BLaER1 treated with 17β-estradiol and CSF1 and Interleukin-3, amounts not matched to agents 10 nM and 100 nM (cell line): Measurements from ENCODE around the gene TTYH3.

Source experiments
- H3K27ac ChIP-seq, 11 experiments: shearing (Covaris generic); formaldehyde crosslinking; 2 replicates each; pipeline ENCODE4 v1.8.1; 2022
- H3K27me3 ChIP-seq, 11 experiments: shearing (Covaris generic); formaldehyde crosslinking; 2 replicates each; pipeline ENCODE4 v1.8.1; 2022
- H3K36me3 ChIP-seq, 11 experiments: shearing (Covaris generic); formaldehyde crosslinking; 2 replicates each; pipeline ENCODE4 v1.8.1; 2022
- H3K4me1 ChIP-seq, 10 experiments: shearing (Covaris generic); formaldehyde crosslinking; 2 replicates each; pipeline ENCODE4 v1.8.1; 2022
- H3K4me2 ChIP-seq, 11 experiments: shearing (Covaris generic); formaldehyde crosslinking; 2 replicates each; pipeline ENCODE4 v1.8.1; 2022
- H3K4me3 ChIP-seq, 10 experiments: shearing (Covaris generic); formaldehyde crosslinking; 2 replicates each; pipeline ENCODE4 v1.8.1; 2022
- H3K9ac ChIP-seq, 11 experiments: shearing (Covaris generic); formaldehyde crosslinking; 2 replicates each; pipeline ENCODE4 v1.8.1; 2022
- H3K9me3 ChIP-seq, 11 experiments: shearing (Covaris generic); formaldehyde crosslinking; replicated peaks in 1 of 11; 2 replicates each; pipeline ENCODE4 v1.8.1; 2022
- H4K20me1 ChIP-seq, 11 experiments: shearing (Covaris generic); formaldehyde crosslinking; 2 replicates each; pipeline ENCODE4 v1.8.1; 2022
- Cebpa-rat ChIP-seq, 11 experiments: shearing (Covaris generic); IDR thresholded peaks; 2 replicates each; pipeline ENCODE4 v1.8.1; 2022

Gene TTYH3

DNA sequence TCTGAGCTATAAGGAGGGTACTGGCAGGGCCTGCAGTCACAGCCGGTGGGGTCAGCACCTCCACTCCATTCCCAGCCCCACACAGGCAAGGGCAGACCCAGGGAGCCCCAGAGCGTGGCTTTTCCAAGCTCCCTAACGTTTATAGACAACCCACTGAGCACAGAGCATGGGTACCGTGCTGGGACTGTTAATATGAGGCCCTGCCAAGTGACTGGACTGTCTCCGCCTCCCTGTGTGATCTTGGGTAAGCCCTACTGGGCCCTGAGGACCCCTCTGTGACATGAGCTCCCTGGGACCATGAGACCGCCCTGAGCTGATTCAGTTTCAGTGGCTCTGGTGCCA is 12.4 kb downstream of the TTYH3 start:
- Histone ChIP-seq H3K4me3 (peak overlapping the region in 9 of 10 experiments; percentile 10 to 64 (median 52); a peak in 15 of 20 replicates), H4K20me1 (peaks cover 16 to 94% (median 65%) of the 10 kb centered on the region in 11 experiments; a peak in 21 of 22 replicates), H3K4me1 (peaks cover 92 to 99% (median 96%) of the 10 kb centered on the region in 10 experiments), H3K9ac (peak overlapping the region; percentile 62 to 97 (median 84)), H3K9me3 (no peaks in the 10 kb centered on the region), H3K4me2 (peak overlapping the region; percentile 90 to 100 (median 98)), H3K27me3 (no peaks in the 10 kb centered on the region), H3K27ac (peak overlapping the region in 10 of 11 experiments; percentile 28 to 98 (median 92); a peak in 21 of 22 replicates), H3K36me3 (peaks cover 19 to 45% (median 34%) of the 10 kb centered on the region in 11 experiments)
- no peak for TF ChIP-seq Cebpa-rat (IDR thresholded peaks at IDR 0.05)

DNA sequence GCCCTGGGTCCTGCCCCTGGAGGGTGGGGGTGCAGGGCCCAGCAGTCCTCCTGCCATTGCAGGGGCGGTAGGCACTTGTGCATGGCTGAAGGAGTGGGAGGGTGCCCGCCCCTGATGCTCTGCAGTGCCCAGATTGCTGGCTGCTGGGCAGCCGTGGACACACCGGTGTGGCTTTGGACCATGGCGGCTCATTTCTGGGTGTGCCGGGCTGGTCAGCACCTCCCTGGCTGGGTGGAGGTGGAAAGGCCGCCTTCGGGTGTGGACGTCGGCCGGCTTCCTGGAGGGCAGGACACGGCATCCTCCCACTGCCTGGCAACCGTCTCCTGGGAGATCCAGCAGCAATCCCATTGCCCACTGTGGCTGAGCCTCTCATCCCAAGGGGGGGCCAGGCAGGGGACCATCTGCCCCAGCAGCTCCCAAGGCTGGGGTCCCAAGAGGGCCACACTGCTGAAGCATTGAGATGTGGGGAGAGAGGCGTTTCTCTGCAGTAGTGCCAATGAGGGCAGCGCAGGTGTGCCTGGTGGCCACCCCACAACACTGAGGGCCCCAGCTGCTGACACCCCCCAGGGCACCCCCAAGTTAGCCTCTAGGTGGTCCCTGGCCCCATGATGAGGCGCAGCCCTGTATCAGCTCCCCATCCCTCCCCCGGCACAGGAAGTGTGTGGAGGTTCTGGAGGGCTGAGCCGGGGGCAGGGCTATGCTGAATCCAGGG is 12.9 kb downstream of the TTYH3 start:
- peak overlapping the region; percentile 62 to 97 (median 84) for H3K9ac ChIP-seq
- no peak for TF ChIP-seq Cebpa-rat (IDR thresholded peaks at IDR 0.05)
- peaks cover 87 to 99% (median 96%) of the 10 kb centered on the region in 10 experiments for H3K4me1 ChIP-seq
- peak overlapping the region; percentile 90 to 100 (median 98) for H3K4me2 ChIP-seq
- peaks cover 17 to 96% (median 65%) of the 10 kb centered on the region in 11 experiments; a peak in 20 of 22 replicates for H4K20me1 ChIP-seq
- peaks cover 24 to 45% (median 38%) of the 10 kb centered on the region in 11 experiments for H3K36me3 ChIP-seq
- H3K9me3 ChIP-seq: no peaks in the 10 kb centered on the region
- peak overlapping the region in 10 of 11 experiments; percentile 28 to 98 (median 92); a peak in 21 of 22 replicates for H3K27ac ChIP-seq
- H3K27me3 ChIP-seq: no peaks in the 10 kb centered on the region
- H3K4me3 ChIP-seq: peak overlapping the region in 9 of 10 experiments; percentile 14 to 64 (median 52); a peak in 16 of 20 replicates

DNA sequence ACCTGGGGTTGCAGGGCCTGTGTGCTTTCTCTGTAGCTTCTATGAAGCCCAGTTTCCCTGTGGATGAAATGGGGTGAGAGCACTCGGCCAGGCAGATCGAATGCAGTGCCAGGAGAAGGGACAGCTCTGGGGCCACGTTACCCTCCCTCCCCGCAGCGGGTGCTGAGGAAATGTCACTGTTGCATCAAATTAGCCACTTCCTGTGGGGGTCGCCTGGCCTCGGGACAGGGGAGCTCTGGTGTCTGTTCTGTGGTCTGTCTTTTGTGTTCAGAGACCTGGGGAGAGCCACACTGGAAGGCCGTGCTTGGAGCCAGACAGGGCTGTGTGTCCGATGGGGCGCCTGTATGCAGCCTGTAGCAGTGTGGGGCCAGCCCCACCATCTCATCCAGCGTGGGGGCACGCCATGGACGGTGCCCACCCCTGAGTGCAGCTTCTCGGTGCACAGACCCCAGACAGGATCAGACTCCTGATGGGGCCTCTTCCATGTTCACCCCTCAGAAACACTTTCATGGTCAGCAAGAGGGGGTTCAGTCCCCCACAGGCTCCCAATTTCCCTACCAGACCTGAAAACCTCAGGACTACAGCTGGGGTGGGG is 13.6 kb downstream of the TTYH3 start:
- H3K9ac ChIP-seq: peak overlapping the region; percentile 62 to 97 (median 84)
- peak overlapping the region; percentile 90 to 100 (median 98) for H3K4me2 ChIP-seq
- H3K36me3 ChIP-seq: peaks cover 31 to 45% (median 40%) of the 10 kb centered on the region in 11 experiments
- peaks cover 86 to 99% (median 96%) of the 10 kb centered on the region in 10 experiments for H3K4me1 ChIP-seq
- H3K27me3 ChIP-seq: no peaks in the 10 kb centered on the region
- peak overlapping the region in 9 of 10 experiments; percentile 14 to 64 (median 52); a peak in 16 of 20 replicates for H3K4me3 ChIP-seq
- H3K27ac ChIP-seq: peak overlapping the region in 10 of 11 experiments; percentile 28 to 98 (median 92); a peak in 19 of 22 replicates
- no peaks in the 10 kb centered on the region for H3K9me3 ChIP-seq
- peaks cover 18 to 96% (median 65%) of the 10 kb centered on the region in 11 experiments; a peak in 20 of 22 replicates for H4K20me1 ChIP-seq
- peak in 8 of 11 experiments; percentile 55 to 82 (median 74); a peak in 13 of 22 replicates for TF ChIP-seq Cebpa-rat (IDR thresholded peaks at IDR 0.05)

DNA sequence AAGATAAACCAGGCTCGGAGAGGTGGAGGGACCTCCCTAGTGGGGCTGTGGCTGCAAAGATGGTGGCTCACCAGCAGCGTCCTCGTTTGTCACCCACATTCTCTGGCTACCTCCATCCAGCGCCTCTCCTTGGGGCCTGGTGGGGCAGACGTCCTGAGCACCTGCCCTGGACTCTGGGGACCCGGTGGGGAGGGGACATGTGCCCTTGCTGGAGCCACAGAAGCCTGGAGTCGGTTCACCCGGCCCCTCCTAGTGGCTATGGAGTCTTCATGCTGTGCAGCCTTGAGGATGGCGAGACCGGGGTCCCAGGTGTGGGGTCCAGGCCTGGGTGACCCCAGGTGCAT is 14.5 kb downstream of the TTYH3 start:
- peak overlapping the region in 9 of 11 experiments; percentile 74 to 98 (median 93); a peak in 17 of 22 replicates for H3K27ac ChIP-seq
- peaks cover 38 to 51% (median 47%) of the 10 kb centered on the region in 11 experiments for H3K36me3 ChIP-seq

DNA sequence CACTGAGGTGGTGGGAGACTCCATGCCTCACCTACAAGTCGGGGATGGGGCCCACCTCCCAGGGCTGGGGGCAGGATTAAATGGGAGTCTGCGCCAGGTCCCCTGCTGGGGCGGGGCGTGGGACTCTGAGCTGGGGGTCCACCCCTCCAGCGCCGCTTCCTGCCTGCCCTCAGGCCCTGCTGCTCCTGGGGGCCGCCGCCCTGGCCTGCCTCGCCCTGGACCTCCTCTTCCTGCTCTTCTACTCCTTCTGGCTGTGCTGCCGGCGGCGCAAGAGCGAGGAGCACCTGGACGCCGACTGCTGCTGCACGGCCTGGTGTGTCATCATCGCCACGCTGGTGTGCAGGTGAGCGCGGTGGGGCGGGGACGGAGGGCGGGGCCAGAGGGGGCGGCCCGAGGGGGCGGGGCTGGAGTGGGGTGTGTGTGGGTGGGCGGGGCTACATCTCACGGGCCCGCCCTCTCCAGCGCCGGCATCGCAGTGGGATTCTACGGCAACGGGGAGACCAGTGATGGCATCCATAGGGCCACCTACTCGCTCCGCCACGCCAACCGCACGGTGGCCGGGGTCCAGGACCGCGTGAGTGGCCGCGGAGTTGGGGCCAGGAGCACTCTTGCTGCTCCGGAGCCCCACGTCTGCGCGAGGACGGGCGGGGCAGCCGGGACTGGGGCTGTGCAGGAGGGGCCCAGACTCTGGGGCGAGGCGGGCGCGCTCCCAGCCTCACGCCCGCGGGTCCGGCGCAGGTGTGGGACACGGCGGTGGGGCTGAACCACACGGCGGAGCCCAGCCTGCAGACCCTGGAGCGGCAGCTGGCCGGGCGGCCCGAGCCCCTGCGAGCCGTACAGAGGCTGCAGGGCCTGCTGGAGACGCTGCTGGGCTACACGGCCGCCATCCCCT is 15.1 kb downstream of the TTYH3 start:
- peak overlapping the region; percentile 25 to 97 (median 84); a peak in 17 of 22 replicates for H3K9ac ChIP-seq
- TF ChIP-seq Cebpa-rat (IDR thresholded peaks at IDR 0.05): no peak

More for the DNA sequence above, 14.5 kb downstream of the TTYH3 start:
- Histone ChIP-seq H3K9ac (peak overlapping the region; percentile 15 to 97 (median 84); a peak in 17 of 22 replicates), H4K20me1 (peaks cover 18 to 97% (median 68%) of the 10 kb centered on the region in 11 experiments; a peak in 20 of 22 replicates), H3K27me3 (no peaks in the 10 kb centered on the region), H3K9me3 (no peaks in the 10 kb centered on the region), H3K4me1 (peaks cover 81 to 99% (median 95%) of the 10 kb centered on the region in 10 experiments), H3K4me3 (peak overlapping the region in 3 of 10 experiments; percentile 53 to 64 (median 59); a peak in 4 of 20 replicates), H3K4me2 (peak overlapping the region in 10 of 11 experiments; percentile 90 to 100 (median 98); a peak in 19 of 22 replicates)
- no peak for TF ChIP-seq Cebpa-rat (IDR thresholded peaks at IDR 0.05)

DNA sequence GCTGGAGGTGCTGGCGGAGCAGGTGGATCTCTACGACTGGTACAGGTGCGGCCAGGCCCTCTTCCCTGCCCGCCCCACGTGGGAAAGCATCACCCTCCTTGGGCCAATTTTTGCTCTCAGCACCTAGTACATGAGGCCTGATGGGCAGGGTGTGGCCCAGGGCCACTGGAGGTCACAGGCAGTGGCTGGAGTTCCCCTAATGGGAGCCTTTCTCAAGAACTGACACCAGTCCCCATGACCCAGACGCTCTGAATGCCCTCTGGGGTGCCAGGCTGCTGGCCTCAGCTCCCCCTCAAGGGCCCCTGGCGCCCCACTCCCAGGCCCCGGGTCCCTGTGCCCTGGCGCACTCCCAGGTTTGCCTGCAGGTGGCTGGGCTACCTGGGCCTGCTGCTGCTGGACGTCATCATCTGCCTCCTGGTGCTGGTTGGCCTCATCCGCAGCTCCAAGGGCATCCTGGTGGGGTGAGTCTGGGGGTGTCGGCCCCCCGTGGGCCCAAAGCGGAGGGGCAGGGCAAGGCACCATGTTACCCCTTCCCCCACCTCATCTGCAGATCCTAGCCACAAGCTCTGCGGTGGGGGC is 15.9 kb downstream of the TTYH3 start:
- no peaks in the 10 kb centered on the region for H3K9me3 ChIP-seq
- peak overlapping the region in 8 of 11 experiments; percentile 27 to 57 (median 45); a peak in 13 of 22 replicates for H3K27ac ChIP-seq
- no peak for TF ChIP-seq Cebpa-rat (IDR thresholded peaks at IDR 0.05)
- no peaks in the 10 kb centered on the region for H3K27me3 ChIP-seq
- peaks cover 52 to 64% (median 61%) of the 10 kb centered on the region in 11 experiments for H3K36me3 ChIP-seq
- peaks cover 67 to 99% (median 95%) of the 10 kb centered on the region in 10 experiments for H3K4me1 ChIP-seq
- H3K4me3 ChIP-seq: no peak overlapping the region
- peak overlapping the region; percentile 24 to 72 (median 42); a peak in 20 of 22 replicates for H3K4me2 ChIP-seq
- H4K20me1 ChIP-seq: peaks cover 30 to 99% (median 80%) of the 10 kb centered on the region in 11 experiments; a peak in 20 of 22 replicates
- peak overlapping the region in 8 of 11 experiments; percentile 19 to 54 (median 42); a peak in 11 of 22 replicates for H3K9ac ChIP-seq

More for the DNA sequence above, 15.1 kb downstream of the TTYH3 start:
- Histone ChIP-seq H3K9me3 (no peaks in the 10 kb centered on the region), H3K27ac (peak overlapping the region in 9 of 11 experiments; percentile 74 to 98 (median 93); a peak in 18 of 22 replicates), H3K4me2 (peak overlapping the region; percentile 28 to 100 (median 98)), H3K27me3 (no peaks in the 10 kb centered on the region), H3K4me1 (peaks cover 74 to 99% (median 95%) of the 10 kb centered on the region in 10 experiments), H3K4me3 (peak overlapping the region in 2 of 10 experiments; percentile 59 to 64; a peak in 2 of 20 replicates), H4K20me1 (peaks cover 22 to 98% (median 72%) of the 10 kb centered on the region in 11 experiments; a peak in 20 of 22 replicates), H3K36me3 (peaks cover 44 to 57% (median 54%) of the 10 kb centered on the region in 11 experiments)

DNA sequence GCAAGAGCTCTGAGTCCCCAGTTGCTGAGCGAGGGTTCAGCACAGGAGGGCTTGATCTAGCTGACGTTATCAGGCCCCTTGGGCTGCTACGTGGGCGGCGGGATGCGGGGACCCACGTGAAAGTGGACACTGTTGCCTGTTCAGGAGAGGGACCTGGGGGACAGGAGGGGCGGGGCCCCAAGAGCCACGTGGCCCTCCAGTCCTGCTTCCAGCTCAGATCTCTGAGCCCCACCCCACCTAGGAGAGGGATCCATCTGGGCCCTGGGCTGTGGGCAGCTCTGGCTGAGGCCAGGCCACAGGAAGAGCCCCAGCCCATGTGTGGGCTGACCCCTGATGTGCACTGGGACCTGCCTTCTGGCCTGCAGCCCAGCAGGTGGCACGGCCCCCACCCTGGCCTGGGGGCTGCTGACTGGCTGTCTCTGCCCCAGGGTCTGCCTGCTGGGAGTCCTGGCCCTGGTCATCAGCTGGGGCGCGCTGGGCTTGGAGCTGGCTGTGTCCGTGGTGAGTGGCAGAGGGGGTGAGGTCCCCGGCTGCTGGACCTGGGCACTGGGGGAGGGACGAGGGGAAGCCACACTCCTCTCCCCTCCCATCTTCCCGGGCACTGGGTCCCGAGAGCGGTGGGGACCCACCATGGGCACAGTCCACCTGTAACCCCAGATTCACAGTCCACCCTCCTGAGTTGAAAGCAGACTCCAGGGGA is 17.5 kb downstream of the TTYH3 start:
- peaks cover 65 to 81% (median 76%) of the 10 kb centered on the region in 11 experiments for H3K36me3 ChIP-seq
- H3K9ac ChIP-seq: peak overlapping the region in 5 of 11 experiments; percentile 6 to 48 (median 10); a peak in 4 of 22 replicates
- no peak for TF ChIP-seq Cebpa-rat (IDR thresholded peaks at IDR 0.05)
- H4K20me1 ChIP-seq: peaks cover 32 to 98% (median 75%) of the 10 kb centered on the region in 11 experiments; a peak in 20 of 22 replicates
- H3K4me1 ChIP-seq: peaks cover 51 to 91% (median 85%) of the 10 kb centered on the region in 10 experiments
- no peak overlapping the region for H3K4me3 ChIP-seq
- no peaks in the 10 kb centered on the region for H3K9me3 ChIP-seq
- H3K27ac ChIP-seq: peak overlapping the region in 5 of 11 experiments; percentile 28 to 44 (median 37); a peak in 10 of 22 replicates
- peak overlapping the region in 4 of 11 experiments; percentile 0 to 45 (median 25); a peak in 4 of 22 replicates for H3K4me2 ChIP-seq
- H3K27me3 ChIP-seq: no peaks in the 10 kb centered on the region
